Thyroid gland (tissue), 4 donors: Measurements from ENCODE around the gene PREX1.

Experiments used
- CTCF ChIP-seq, 6 experiments: fragments of 200-600 bp in 3 of 6; fragments of 450-650 bp in 3 of 6; sonication (generic) in 3 of 6; IDR thresholded peaks; one replicate each; pipeline ENCODE4 v1.5.1; 2016 to 2019; ENCODE audit warnings: antibody characterized with exemption in 6 of 6, mild to moderate bottlenecking in 2 of 6, inconsistent platforms in 1 of 6, moderate library complexity in 1 of 6
- POLR2A ChIP-seq, 2 donors: fragments of 450-650 bp; IDR thresholded peaks; one replicate each; pipeline ENCODE4 v1.6.1; 2017; ENCODE audit warnings: antibody characterized with exemption in 2 of 2, mild to moderate bottlenecking in 2 of 2, moderate library complexity in 1 of 2

GRCh38 chr20:48752963-48753362, 74.8 kb downstream of the PREX1 start:
- no peak for TF ChIP-seq POLR2A (IDR thresholded peaks at IDR 0.05)
- TF ChIP-seq CTCF (IDR thresholded peaks at IDR 0.05), result no peak
